ENCODE data around the gene CTIF.

The CTIF gene

GRCh38 chr18:48871391-48872166 lies 332.7 kb downstream of the CTIF start:
- H3K4me3 ChIP-seq (ENCODE audit: low read depth, low read length): no peak overlapping the region
- TF ChIP-seq CTCF (IDR thresholded peaks at IDR 0.05; ENCODE audit: insufficient read depth, low read depth, low read length, missing control alignments): no peak
- DNase-seq (ENCODE audit: low read depth): no peak

GRCh38 chr18:48872234-48873145 lies 333.7 kb downstream of the CTIF start:
- no peak for TF ChIP-seq CTCF (IDR thresholded peaks at IDR 0.05; ENCODE audit: insufficient read depth, low read depth, low read length, missing control alignments)
- no peak for DNase-seq (ENCODE audit: low read depth)
- no peak overlapping the region for H3K4me3 ChIP-seq (ENCODE audit: low read depth, low read length)

- H3K4me3 ChIP-seq (ENCODE audit: low read depth, low read length): no peak overlapping the region
- TF ChIP-seq CTCF (IDR thresholded peaks at IDR 0.05; ENCODE audit: insufficient read depth, low read depth, low read length, missing control alignments): no peak
- no peak for DNase-seq (ENCODE audit: low read depth)
These were observed 335.4 kb downstream of the CTIF start for GRCh38 chr18:48874233-48874632.

GRCh38 chr18:48874701-48875162 lies 335.9 kb downstream of the CTIF start:
- TF ChIP-seq CTCF (IDR thresholded peaks at IDR 0.05; ENCODE audit: insufficient read depth, low read depth, low read length, missing control alignments): no peak
- no peak for DNase-seq (ENCODE audit: low read depth)
- no peak overlapping the region for H3K4me3 ChIP-seq (ENCODE audit: low read depth, low read length)

- no peak for TF ChIP-seq CTCF (IDR thresholded peaks at IDR 0.05; ENCODE audit: insufficient read depth, low read depth, low read length, missing control alignments)
- DNase-seq (ENCODE audit: low read depth): no peak
- no peak overlapping the region for H3K4me3 ChIP-seq (ENCODE audit: low read depth, low read length)
These were observed 336.6 kb downstream of the CTIF start for GRCh38 chr18:48875314-48875941.

- no peak for DNase-seq (ENCODE audit: low read depth)
- no peak overlapping the region for H3K4me3 ChIP-seq (ENCODE audit: low read depth, low read length)
- TF ChIP-seq CTCF (IDR thresholded peaks at IDR 0.05; ENCODE audit: insufficient read depth, low read depth, low read length, missing control alignments): no peak
These were observed 337.2 kb downstream of the CTIF start for GRCh38 chr18:48875942-48876511.
